ENCODE data around the gene ATRIP.

DNA sequence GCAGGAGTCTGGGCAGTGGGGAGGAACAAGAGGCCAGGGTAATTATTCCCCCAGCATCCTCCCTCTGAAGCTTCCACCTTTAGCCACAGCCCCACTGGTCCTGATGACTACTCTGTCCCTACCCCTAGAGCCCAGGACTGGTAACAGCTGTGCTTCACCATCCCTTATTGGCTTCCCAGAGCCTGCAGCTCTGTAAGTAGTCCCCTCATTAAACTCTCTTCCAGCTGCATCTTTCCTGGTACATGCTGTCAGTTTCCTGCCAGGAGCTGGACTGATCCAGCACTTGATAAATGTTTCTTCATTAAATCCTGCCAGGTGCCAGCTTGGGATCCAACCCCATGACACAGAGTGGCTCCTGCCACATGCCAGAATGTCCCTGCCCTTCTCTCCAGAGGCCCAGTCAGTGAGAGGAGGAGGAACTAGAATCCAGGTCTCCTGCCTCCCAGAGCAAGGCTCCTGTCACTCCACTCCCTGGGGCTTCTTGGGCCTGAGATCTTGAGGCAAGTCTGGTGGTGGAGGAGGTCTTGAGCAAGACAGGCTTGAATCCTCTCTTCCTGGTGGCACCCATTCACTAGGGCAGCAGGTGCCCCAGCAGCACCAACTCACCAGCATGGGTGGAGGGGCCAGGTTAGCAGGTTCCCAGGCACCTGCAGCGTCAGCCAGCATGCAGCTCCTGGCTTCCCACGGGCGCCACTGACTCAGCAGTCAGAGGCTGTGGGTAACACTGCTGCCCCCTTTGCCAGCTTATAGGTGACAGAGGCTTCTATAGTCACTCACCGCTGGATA is 47.0 kb upstream of the ATRIP start:
- TF ChIP-seq GATA2 (IDR thresholded peaks at IDR 0.05; ENCODE audit: low read depth, low read length) (no peak; the same call in 1 of the 2 replicates), GATA3 (IDR thresholded peaks at IDR 0.05; ENCODE audit: low read depth, low read length) (no peak)
